AG08395 (cell line): ENCODE measurements around the gene IGSF8.
"Not testable (repeated sequence)": the region's sequence is repeated elsewhere in the genome, so short reads cannot be mapped to it uniquely, and the experiment has no call there.

ENCODE experiments used
- DNase-seq: peaks from one replicate; pipeline ENCODE4 v3.0.0; 2012; ENCODE audit warnings: mixed read lengths, low spot score

The IGSF8 gene

GRCh38 chr1:160066829-160067745 is 31.3 kb downstream of the IGSF8 start:
- DNase-seq: no peak

- no peak for DNase-seq
Measured at GRCh38 chr1:160064746-160065145, 33.7 kb downstream of the IGSF8 start.

GRCh38 chr1:160064164-160064563 is 34.3 kb downstream of the IGSF8 start:
- no peak for DNase-seq

- no peak for DNase-seq
Measured at GRCh38 chr1:160063176-160063575, 35.2 kb downstream of the IGSF8 start.

GRCh38 chr1:160062230-160062532 is 36.2 kb downstream of the IGSF8 start:
- no peak for DNase-seq

- no peak for DNase-seq
Measured at GRCh38 chr1:160061369-160062229, 36.8 kb downstream of the IGSF8 start.

- peak; percentile 14 for DNase-seq
Measured at GRCh38 chr1:160058087-160058486, 40.3 kb downstream of the IGSF8 start.

- no peak for DNase-seq
Measured at GRCh38 chr1:160056648-160057169, 41.7 kb downstream of the IGSF8 start.

GRCh38 chr1:160053548-160054365 is 44.7 kb downstream of the IGSF8 start:
- DNase-seq: no peak

- DNase-seq: no peak
Measured at GRCh38 chr1:160052936-160053335, 45.5 kb downstream of the IGSF8 start.

GRCh38 chr1:160050619-160051018 is 47.8 kb downstream of the IGSF8 start:
- DNase-seq: no peak

- DNase-seq: not testable (repeated sequence)
Measured at GRCh38 chr1:160050182-160050581, 48.2 kb downstream of the IGSF8 start.

- no peak for DNase-seq
Measured at GRCh38 chr1:160049101-160049500, 49.3 kb downstream of the IGSF8 start.

GRCh38 chr1:160048335-160048734 is 50.1 kb downstream of the IGSF8 start:
- no peak for DNase-seq

GRCh38 chr1:160047111-160047991 is 51.1 kb downstream of the IGSF8 start:
- no peak for DNase-seq

- DNase-seq: peak; percentile 78
Measured at GRCh38 chr1:160046494-160047110, 51.8 kb downstream of the IGSF8 start.

GRCh38 chr1:160045653-160046052 is 52.8 kb downstream of the IGSF8 start:
- no peak for DNase-seq

GRCh38 chr1:160043543-160043942 is 54.9 kb downstream of the IGSF8 start:
- DNase-seq: no peak
